HFF-Myc (cell line): ENCODE measurements around the gene COL6A5.

Experiments used
- DNase-seq: peaks from one replicate; pipeline ENCODE4 v3.0.0-alpha.2; 2011; ENCODE audit warnings: low read depth; ENCODE audit errors: extremely low read depth
- H3K4me3 ChIP-seq: replicated peaks from 2 replicates; pipeline ENCODE4 v1.5.1; 2011; ENCODE audit warnings: low read depth, mild to moderate bottlenecking, control low read depth, low read length
- CTCF ChIP-seq: IDR thresholded peaks from 2 replicates; pipeline ENCODE4 v1.5.1; 2012; ENCODE audit warnings: mild to moderate bottlenecking, low read depth, low read length, control low read depth; ENCODE audit errors: missing control alignments

The COL6A5 gene

GRCh38 chr3:130374908-130375307 lies 29.4 kb downstream of the COL6A5 start:
- H3K4me3 ChIP-seq, result no peak overlapping the region
- no peak for TF ChIP-seq CTCF
- no peak for DNase-seq

- H3K4me3 ChIP-seq, result no peak overlapping the region
- no peak for DNase-seq
- no peak for TF ChIP-seq CTCF
These were observed 32.6 kb downstream of the COL6A5 start for GRCh38 chr3:130377960-130378676.

GRCh38 chr3:130378677-130379191 lies 33.3 kb downstream of the COL6A5 start:
- no peak for TF ChIP-seq CTCF
- no peak overlapping the region for H3K4me3 ChIP-seq
- DNase-seq, result no peak

GRCh38 chr3:130379274-130379673 lies 33.8 kb downstream of the COL6A5 start:
- no peak for DNase-seq
- no peak overlapping the region for H3K4me3 ChIP-seq

GRCh38 chr3:130380398-130380797 lies 34.9 kb downstream of the COL6A5 start:
- no peak overlapping the region for H3K4me3 ChIP-seq
- TF ChIP-seq CTCF, result no peak
- DNase-seq, result no peak

More at GRCh38 chr3:130379274-130379673, 33.8 kb downstream of the COL6A5 start:
- no peak for TF ChIP-seq CTCF

GRCh38 chr3:130383424-130383823 lies 38.0 kb downstream of the COL6A5 start:
- TF ChIP-seq CTCF, result no peak
- no peak for DNase-seq

More at GRCh38 chr3:130383424-130383823, 38.0 kb downstream of the COL6A5 start:
- H3K4me3 ChIP-seq, result no peak overlapping the region
